ENCODE measurements around the gene MRPL34. TPM values are rescaled to one million over a fixed set of nuclear protein-coding genes. Genes with fewer than 3 reads are reported as not detected.

Gene MRPL34
- total and polyA plus RNA-seq, 9 of the 15 experiments (the other 6 are each of a cell fraction or from before 2014, with no cell fraction given) = 11.5 to 256 (median 72.5) TPM

DNA sequence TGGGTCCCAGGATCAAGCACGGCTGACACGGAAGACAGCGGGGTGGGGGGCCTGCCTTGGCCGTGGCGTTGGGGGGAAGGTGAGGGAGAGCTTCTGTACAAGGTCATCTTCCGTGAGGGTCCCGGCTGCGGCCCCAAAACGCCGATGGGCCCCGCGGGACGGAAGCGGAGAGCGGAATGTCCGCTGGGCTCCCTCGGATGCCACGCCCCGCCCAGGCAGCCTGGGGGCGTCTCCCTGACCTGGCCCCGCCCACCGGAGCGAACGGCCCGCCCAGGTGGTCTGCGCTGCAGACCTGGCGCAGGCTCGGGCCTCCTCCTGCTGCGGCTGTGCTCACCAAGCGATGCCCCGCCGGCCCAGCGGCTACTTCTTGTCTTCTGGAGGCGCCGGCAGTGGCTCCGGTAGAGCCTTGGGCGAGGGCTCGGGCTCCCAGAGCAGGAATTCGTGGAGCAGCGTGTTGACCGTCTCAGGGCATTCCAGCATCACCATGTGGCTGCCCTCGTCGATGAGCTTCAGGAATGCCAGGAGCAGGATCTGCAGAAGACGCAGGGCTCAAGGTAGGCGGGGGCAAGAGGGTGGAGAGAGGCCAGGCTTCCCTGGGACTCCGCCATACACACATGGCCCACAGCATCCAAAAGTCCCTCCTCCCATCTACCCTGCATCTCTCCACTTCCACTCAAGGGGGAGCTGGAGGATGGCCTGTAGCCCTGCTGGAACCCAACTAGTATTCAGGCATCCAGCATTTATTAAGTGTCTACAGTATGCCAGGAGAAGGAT is 13.2 kb upstream of the MRPL34 start (continued):
- TF ChIP-seq, protein P1, sequence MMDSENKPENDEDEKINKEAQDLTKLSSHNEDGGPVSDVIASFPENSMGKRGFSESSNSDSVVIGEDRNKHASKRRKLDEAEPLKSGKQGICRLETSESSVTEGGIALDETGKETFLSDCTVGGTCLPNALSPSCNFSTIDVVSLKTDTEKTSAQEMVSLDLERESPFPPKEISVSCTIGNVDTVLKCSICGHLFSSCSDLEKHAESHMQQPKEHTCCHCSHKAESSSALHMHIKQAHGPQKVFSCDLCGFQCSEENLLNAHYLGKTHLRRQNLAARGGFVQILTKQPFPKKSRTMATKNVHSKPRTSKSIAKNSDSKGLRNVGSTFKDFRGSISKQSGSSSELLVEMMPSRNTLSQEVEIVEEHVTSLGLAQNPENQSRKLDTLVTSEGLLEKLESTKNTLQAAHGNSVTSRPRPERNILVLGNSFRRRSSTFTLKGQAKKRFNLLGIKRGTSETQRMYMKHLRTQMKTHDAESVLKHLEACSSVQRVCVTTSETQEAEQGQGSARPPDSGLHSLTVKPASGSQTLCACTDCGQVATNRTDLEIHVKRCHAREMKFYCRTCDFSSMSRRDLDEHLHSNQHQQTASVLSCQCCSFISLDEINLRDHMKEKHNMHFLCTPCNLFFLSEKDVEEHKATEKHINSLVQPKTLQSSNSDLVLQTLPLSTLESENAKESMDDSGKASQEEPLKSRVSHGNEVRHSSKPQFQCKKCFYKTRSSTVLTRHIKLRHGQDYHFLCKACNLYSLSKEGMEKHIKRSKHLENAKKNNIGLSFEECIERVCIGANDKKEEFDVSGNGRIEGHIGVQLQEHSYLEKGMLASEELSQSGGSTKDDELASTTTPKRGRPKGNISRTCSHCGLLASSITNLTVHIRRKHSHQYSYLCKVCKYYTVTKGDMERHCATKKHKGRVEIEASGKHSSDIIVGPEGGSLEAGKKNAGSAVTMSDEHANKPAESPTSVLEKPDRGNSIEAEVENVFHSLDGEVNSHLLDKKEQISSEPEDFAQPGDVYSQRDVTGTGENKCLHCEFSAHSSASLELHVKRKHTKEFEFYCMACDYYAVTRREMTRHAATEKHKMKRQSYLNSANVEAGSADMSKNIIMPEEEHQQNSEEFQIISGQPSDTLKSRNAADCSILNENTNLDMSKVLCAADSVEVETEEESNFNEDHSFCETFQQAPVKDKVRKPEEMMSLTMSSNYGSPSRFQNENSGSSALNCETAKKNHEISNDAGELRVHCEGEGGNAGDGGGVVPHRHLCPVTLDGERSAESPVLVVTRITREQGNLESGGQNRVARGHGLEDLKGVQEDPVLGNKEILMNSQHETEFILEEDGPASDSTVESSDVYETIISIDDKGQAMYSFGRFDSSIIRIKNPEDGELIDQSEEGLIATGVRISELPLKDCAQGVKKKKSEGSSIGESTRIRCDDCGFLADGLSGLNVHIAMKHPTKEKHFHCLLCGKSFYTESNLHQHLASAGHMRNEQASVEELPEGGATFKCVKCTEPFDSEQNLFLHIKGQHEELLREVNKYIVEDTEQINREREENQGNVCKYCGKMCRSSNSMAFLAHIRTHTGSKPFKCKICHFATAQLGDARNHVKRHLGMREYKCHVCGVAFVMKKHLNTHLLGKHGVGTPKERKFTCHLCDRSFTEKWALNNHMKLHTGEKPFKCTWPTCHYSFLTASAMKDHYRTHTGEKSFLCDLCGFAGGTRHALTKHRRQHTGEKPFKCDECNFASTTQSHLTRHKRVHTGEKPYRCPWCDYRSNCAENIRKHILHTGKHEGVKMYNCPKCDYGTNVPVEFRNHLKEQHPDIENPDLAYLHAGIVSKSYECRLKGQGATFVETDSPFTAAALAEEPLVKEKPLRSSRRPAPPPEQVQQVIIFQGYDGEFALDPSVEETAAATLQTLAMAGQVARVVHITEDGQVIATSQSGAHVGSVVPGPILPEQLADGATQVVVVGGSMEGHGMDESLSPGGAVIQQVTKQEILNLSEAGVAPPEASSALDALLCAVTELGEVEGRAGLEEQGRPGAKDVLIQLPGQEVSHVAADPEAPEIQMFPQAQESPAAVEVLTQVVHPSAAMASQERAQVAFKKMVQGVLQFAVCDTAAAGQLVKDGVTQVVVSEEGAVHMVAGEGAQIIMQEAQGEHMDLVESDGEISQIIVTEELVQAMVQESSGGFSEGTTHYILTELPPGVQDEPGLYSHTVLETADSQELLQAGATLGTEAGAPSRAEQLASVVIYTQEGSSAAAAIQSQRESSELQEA (IDR thresholded peaks at IDR 0.05; ENCODE audit: low read depth) = no peak
- TF ChIP-seq PYGO2 (tag; IDR thresholded peaks at IDR 0.05) (no peak), BACH1 (tag; IDR thresholded peaks at IDR 0.05) (no peak), PCBP1 (IDR thresholded peaks at IDR 0.05; ENCODE audit: low read depth, low read length, poor library complexity, severe bottlenecking) (no peak), GTF2F1 (IDR thresholded peaks at IDR 0.05; ENCODE audit: low read depth, low read length) (peak; percentile 52; the same call in 1 of the 2 replicates), ZNF830 (CRISPR knock-in tag; IDR thresholded peaks at IDR 0.05) (no peak), NR2F6 (CRISPR knock-in tag; IDR thresholded peaks at IDR 0.05) (no peak), XRCC3 (IDR thresholded peaks at IDR 0.05) (no peak), RNF2 (IDR thresholded peaks at IDR 0.05) (no peak)
- TF ChIP-seq, protein P2, sequence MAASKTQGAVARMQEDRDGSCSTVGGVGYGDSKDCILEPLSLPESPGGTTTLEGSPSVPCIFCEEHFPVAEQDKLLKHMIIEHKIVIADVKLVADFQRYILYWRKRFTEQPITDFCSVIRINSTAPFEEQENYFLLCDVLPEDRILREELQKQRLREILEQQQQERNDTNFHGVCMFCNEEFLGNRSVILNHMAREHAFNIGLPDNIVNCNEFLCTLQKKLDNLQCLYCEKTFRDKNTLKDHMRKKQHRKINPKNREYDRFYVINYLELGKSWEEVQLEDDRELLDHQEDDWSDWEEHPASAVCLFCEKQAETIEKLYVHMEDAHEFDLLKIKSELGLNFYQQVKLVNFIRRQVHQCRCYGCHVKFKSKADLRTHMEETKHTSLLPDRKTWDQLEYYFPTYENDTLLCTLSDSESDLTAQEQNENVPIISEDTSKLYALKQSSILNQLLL (CRISPR knock-in tag; IDR thresholded peaks at IDR 0.05; ENCODE audit: borderline replicate concordance) = no peak
- TF ChIP-seq, protein P3, sequence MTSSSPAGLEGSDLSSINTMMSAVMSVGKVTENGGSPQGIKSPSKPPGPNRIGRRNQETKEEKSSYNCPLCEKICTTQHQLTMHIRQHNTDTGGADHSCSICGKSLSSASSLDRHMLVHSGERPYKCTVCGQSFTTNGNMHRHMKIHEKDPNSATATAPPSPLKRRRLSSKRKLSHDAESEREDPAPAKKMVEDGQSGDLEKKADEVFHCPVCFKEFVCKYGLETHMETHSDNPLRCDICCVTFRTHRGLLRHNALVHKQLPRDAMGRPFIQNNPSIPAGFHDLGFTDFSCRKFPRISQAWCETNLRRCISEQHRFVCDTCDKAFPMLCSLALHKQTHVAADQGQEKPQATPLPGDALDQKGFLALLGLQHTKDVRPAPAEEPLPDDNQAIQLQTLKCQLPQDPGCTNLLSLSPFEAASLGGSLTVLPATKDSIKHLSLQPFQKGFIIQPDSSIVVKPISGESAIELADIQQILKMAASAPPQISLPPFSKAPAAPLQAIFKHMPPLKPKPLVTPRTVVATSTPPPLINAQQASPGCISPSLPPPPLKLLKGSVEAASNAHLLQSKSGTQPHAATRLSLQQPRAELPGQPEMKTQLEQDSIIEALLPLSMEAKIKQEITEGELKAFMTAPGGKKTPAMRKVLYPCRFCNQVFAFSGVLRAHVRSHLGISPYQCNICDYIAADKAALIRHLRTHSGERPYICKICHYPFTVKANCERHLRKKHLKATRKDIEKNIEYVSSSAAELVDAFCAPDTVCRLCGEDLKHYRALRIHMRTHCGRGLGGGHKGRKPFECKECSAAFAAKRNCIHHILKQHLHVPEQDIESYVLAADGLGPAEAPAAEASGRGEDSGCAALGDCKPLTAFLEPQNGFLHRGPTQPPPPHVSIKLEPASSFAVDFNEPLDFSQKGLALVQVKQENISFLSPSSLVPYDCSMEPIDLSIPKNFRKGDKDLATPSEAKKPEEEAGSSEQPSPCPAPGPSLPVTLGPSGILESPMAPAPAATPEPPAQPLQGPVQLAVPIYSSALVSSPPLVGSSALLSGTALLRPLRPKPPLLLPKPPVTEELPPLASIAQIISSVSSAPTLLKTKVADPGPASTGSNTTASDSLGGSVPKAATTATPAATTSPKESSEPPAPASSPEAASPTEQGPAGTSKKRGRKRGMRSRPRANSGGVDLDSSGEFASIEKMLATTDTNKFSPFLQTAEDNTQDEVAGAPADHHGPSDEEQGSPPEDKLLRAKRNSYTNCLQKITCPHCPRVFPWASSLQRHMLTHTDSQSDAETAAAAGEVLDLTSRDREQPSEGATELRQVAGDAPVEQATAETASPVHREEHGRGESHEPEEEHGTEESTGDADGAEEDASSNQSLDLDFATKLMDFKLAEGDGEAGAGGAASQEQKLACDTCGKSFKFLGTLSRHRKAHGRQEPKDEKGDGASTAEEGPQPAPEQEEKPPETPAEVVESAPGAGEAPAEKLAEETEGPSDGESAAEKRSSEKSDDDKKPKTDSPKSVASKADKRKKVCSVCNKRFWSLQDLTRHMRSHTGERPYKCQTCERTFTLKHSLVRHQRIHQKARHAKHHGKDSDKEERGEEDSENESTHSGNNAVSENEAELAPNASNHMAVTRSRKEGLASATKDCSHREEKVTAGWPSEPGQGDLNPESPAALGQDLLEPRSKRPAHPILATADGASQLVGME (CRISPR knock-in tag; IDR thresholded peaks at IDR 0.05) = 0 out of 2 replicates have a peak, but pooled peaks have one; percentile 36

Measured in K562 (cell line).